RWPE1 (cell line): ENCODE results near the gene RUBCN.
"Not testable (repeated sequence)": the region's sequence is repeated elsewhere in the genome, so short reads cannot be mapped to it uniquely, and the experiment has no call there.

Source experiments
- CTCF ChIA-PET: fragments of 350-600 bp; sonication (Branson Sonifier 250); formaldehyde crosslinking; extraction: SDS; loops from one replicate; lab custom pipeline; 2021; lab: Yijun Ruan, JAX
- POLR2A ChIA-PET: fragments of 400-600 bp; formaldehyde crosslinking; extraction: SDS; loops from one replicate; lab custom pipeline; 2020; ENCODE audit warnings: antibody characterized with exemption; ENCODE audit not compliant: low non-redundant PET; lab: Yijun Ruan, JAX
- DNase-seq: peaks from one replicate; pipeline ENCODE4 v3.0.0; 2012; ENCODE audit warnings: low spot score
- H3K27ac ChIP-seq: fragments of 450-650 bp; 2 replicates; pipeline ENCODE4 v1.5.1; 2017
- CTCF ChIP-seq: fragments of 450-650 bp; conservative IDR thresholded peaks from 2 replicates; pipeline ENCODE4 v1.5.1; 2017; ENCODE audit warnings: low read depth, mild to moderate bottlenecking

Gene RUBCN

GRCh38 chr3:197674741-197675562 lies 61.8 kb downstream of the RUBCN start:
- no peak overlapping the region for H3K27ac ChIP-seq
- ChIA-PET POLR2A (no interaction called here), CTCF (interaction anchor here (0.6 to 0.9 kb wide), 2 partner anchors 76 to 148 kb away, joined by 3 to 4 read pairs; no protein-coding TSS in a partner anchor)
- no peak for DNase-seq
- TF ChIP-seq CTCF, result no peak

GRCh38 chr3:197673170-197673569 lies 63.5 kb downstream of the RUBCN start:
- ChIA-PET POLR2A (no interaction called here), CTCF (interaction anchor here (0.5 to 0.7 kb wide), 2 partner anchors 74 to 302 kb away, joined by 3 to 5 read pairs; no protein-coding TSS in a partner anchor)
- TF ChIP-seq CTCF, result no peak
- H3K27ac ChIP-seq, result no peak overlapping the region
- no peak for DNase-seq

GRCh38 chr3:197670361-197670760 lies 66.3 kb downstream of the RUBCN start:
- H3K27ac ChIP-seq, result no peak overlapping the region
- ChIA-PET CTCF (interaction anchor here (0.6 kb wide), 1 partner anchor 827 kb away, joined by 3 read pairs; no protein-coding TSS in a partner anchor), POLR2A (no interaction called here)
- DNase-seq, result no peak
- no peak for TF ChIP-seq CTCF

GRCh38 chr3:197667968-197668367 lies 68.7 kb downstream of the RUBCN start:
- no peak for TF ChIP-seq CTCF
- ChIA-PET CTCF (interaction anchor here (0.6 kb wide), 1 partner anchor 90 kb away, joined by 3 read pairs; no protein-coding TSS in a partner anchor), POLR2A (no interaction called here)
- H3K27ac ChIP-seq, result no peak overlapping the region
- no peak for DNase-seq

- DNase-seq, CTCF ChIA-PET, POLR2A ChIA-PET, H3K27ac ChIP-seq: not testable (repeated sequence)
Observed at GRCh38 chr3:197667293-197667692, 69.4 kb downstream of the RUBCN start.

GRCh38 chr3:197666221-197666842 lies 70.4 kb downstream of the RUBCN start:
- POLR2A ChIA-PET, result not testable (repeated sequence)

GRCh38 chr3:197665549-197665948 lies 71.2 kb downstream of the RUBCN start:
- DNase-seq, POLR2A ChIA-PET, CTCF ChIA-PET, H3K27ac ChIP-seq: not testable (repeated sequence)

More at GRCh38 chr3:197666221-197666842, 70.4 kb downstream of the RUBCN start:
- H3K27ac ChIP-seq, DNase-seq, CTCF ChIA-PET: not testable (repeated sequence)

GRCh38 chr3:197665142-197665491 lies 71.6 kb downstream of the RUBCN start:
- CTCF ChIA-PET, DNase-seq, H3K27ac ChIP-seq, POLR2A ChIA-PET: not testable (repeated sequence)

GRCh38 chr3:197664414-197665141 lies 72.1 kb downstream of the RUBCN start:
- CTCF ChIA-PET, H3K27ac ChIP-seq, DNase-seq, POLR2A ChIA-PET: not testable (repeated sequence)

GRCh38 chr3:197663367-197664140 lies 73.2 kb downstream of the RUBCN start:
- DNase-seq, H3K27ac ChIP-seq, POLR2A ChIA-PET, CTCF ChIA-PET: not testable (repeated sequence)

- H3K27ac ChIP-seq, DNase-seq, CTCF ChIA-PET, POLR2A ChIA-PET: not testable (repeated sequence)
Observed at GRCh38 chr3:197662352-197662751, 74.4 kb downstream of the RUBCN start.
